Measurements from ENCODE around the gene LRRC46.

LRRC46 gene

GRCh38 chr17:47831003-47831933 is at the start of gene LRRC46, which contains the start of gene MRPL10:
LRRC46 (plus strand) TSS chr17:47831670; CDS start chr17:47831990, 320 bp downstream.
MRPL10 (minus strand) TSS chr17:47831541; CDS start chr17:47831511, 30 bp downstream.
- DNase-seq: peak; percentile 93 to 94

GRCh38 chr17:47785538-47786123 is 45.8 kb upstream of the LRRC46 start:
- no peak for DNase-seq

- peak in 1 of 2 experiments; percentile 3 for DNase-seq
These were observed 41.6 kb upstream of the LRRC46 start for GRCh38 chr17:47789611-47790561.

- no peak for DNase-seq
These were observed 40.4 kb upstream of the LRRC46 start for GRCh38 chr17:47791025-47791424.

GRCh38 chr17:47792457-47792856 is 39.0 kb upstream of the LRRC46 start:
- DNase-seq: no peak

GRCh38 chr17:47792979-47793378 is 38.5 kb upstream of the LRRC46 start:
- no peak for DNase-seq

- no peak for DNase-seq
These were observed 33.7 kb upstream of the LRRC46 start for GRCh38 chr17:47797797-47798196.

- DNase-seq: no peak
These were observed 30.8 kb upstream of the LRRC46 start for GRCh38 chr17:47800686-47801085.

GRCh38 chr17:47801176-47801765 is 30.2 kb upstream of the LRRC46 start:
- no peak for DNase-seq

GRCh38 chr17:47801906-47802305 is 29.6 kb upstream of the LRRC46 start:
- DNase-seq: no peak

GRCh38 chr17:47802341-47803022 is 29.0 kb upstream of the LRRC46 start:
- DNase-seq: peak; percentile 84 to 87

- DNase-seq: no peak
These were observed 28.3 kb upstream of the LRRC46 start for GRCh38 chr17:47803201-47803600.

- no peak for DNase-seq
These were observed 27.7 kb upstream of the LRRC46 start for GRCh38 chr17:47803751-47804150.

GRCh38 chr17:47804461-47804860 is 27.0 kb upstream of the LRRC46 start:
- DNase-seq: no peak

GRCh38 chr17:47806026-47806912 is 25.2 kb upstream of the LRRC46 start:
- DNase-seq: no peak

GRCh38 chr17:47806913-47807255 is 24.6 kb upstream of the LRRC46 start:
- DNase-seq: no peak

- no peak for DNase-seq
These were observed 24.0 kb upstream of the LRRC46 start for GRCh38 chr17:47807421-47807820.

GRCh38 chr17:47808036-47808829 is 23.2 kb upstream of the LRRC46 start:
- no peak for DNase-seq

- DNase-seq: no peak
These were observed 22.5 kb upstream of the LRRC46 start for GRCh38 chr17:47808830-47809480.
